NOMO-1 treated with dmso at 0.1 percent for 144 hours (cell line): ENCODE data around the gene MYH1.
"Not testable (repeated sequence)": the region's sequence is repeated elsewhere in the genome, so short reads cannot be mapped to it uniquely, and the experiment has no call there.

Experiments used
- DNase-seq: peaks from one replicate; lab custom pipeline; 2025; ENCODE audit not compliant: unreplicated experiment; lab: John Stamatoyannopoulos, UW

The MYH1 gene

DNA sequence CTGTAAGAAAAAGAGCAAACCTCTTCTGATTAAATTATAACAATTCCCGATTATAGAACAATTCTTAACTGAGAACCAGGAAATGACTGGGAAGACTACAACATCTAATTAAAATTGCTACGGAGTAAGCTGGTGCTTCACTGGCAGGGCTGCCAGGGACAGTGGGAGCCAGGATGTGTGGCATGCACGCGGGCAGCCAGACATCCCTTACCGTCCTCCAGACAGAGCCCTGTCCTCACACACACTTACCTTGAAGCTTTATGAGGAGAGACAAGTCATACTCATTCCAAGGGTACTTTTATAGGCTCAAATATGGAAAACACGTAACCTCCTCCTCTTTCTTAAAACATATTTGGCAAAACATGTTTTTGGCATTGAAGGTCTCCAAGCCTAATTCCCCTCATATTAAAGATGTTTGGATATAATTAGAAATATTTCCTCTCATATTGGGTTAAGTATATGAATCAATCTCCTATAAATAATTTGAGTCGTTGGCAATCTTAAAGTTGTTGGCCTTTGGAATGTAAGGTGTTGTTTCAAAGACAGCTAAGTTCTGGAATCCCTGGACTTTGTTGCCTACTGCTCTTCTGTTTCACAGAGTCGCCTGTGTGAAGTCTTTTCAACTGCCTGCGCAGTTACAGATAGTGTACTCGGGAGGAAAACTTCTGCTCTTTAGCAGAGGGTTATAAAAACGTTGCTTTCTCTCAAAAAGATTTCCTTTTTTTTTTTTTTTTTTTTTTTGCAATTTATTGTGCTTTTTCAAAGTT, at the start of gene MYH1:
Gene MYH1 (minus strand): TSS at position 272 of the 767 bp plus-strand sequence. CDS start 1,900 bp downstream, outside the sequence.
- DNase-seq: no peak

DNA sequence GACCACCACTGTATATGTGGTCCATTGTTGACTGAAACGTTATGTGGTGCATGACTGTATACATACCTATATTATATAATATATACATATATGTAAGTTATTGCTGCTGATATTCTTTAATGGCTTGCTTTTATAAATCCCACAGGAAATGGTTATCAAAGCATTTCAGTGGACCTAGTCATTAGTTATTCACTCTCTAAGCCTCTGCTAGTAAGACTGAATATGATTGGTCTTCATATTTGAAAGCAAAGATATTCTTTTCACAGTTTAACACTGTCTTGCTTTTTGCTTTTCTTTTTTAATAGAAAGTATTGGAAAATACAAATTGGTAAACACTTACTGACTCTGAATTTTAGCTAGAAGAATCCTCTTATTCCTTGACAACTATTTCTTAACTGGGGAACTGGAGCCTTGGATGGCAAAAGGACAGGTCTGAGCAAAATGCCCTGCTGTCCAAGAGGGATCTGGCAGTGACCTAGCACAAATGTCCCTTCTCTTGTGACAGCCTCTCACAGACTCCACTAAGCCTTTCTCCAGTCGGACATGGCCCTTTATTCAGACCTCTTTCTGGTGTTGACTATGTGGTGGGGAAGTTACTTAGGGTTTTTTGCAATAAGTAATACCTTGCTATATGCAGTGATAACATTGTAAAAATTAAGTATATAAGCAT, 45.8 kb upstream of the MYH1 start:
- DNase-seq: no peak

DNA sequence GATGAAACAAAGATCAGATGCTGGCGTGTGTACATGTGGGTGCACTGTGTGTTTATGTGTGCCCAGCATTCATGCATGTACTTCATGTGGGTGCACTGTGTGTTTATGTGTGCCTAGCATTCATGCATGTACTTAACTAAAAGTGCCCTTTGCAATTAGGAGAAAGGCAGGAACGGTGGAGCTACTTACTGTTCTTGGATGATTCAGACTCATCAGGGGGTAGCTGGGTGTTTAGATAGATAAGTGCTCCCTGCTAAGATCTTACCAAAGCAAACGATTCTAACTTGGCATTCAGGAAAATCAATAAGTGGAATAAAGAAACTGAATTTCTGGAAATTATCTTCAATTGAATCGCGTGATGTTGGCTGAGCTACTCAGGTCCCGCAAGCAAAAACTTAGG, 39.7 kb upstream of the MYH1 start:
- no peak for DNase-seq

DNA sequence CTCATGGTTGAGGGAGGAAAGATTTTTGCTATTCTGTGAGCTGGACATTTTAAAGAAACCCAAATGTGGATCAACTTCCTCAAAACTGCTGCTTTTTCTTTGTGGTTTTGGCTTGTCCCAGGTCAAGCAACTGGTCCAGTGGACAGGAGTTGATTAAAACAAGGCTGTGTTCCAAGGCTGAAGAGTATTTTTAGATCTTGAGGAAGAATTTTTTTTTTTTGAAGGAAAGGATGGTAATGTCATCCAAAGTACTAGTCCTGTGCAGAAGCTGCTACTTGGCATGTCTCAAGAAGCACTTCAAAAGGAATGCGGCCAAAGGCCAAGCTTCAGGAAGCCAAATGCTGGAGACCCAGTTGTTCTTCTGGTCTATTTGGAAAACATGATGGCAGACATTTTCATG, 39.1 kb upstream of the MYH1 start:
- no peak for DNase-seq

DNA sequence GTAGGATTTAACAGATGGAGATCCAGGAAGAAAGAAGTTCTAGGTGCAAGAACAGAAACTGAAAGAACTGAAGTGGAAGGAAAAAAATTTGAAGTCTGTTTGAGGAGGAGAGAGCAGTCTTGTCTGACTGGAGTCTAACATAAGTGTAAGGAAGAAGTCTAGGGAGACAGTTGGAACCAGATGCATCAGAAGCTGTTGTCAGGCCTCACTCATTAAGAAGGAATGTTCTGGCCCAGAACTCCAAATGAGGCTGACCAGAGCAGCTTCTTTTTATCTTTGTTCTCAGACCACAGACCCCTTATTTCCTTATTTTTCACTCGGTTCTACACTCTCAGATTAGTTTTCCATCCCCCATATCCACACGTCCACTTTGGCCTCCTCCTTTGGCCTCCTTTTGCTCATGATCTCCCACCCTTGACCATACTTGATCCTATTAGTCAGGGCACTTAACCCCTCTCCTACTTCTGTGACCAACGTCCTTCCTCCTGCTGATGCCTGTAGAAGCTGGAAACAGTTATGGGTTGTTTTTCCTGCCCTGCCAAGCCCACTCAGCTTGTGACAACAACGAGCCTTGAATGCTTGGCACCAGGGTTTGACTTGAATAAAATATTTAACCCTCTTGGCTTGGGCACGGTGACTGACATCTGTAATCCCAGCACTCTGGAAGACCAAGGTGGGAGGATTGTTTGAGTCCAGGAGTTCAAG, 38.1 kb upstream of the MYH1 start:
- DNase-seq: no peak

DNA sequence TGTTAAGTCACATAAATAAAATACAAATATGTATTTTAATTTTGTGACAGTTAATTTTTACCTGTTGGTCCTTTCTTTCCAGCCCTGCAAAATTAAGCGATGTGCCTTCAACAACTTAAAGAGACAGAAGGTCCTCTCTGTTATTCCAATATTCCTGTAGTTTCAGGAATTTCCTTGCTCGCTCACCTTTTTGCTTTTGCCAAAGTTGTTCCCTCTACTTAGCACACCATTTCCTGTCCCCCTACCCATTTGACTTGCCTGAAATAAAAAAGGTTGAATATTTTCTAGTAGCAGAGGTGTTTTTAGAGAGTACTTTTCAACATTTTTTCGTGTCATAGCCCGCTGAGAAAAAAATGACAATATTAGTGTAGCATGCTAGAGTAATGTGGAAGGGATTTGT, 31.7 kb upstream of the MYH1 start:
- DNase-seq: no peak

DNA sequence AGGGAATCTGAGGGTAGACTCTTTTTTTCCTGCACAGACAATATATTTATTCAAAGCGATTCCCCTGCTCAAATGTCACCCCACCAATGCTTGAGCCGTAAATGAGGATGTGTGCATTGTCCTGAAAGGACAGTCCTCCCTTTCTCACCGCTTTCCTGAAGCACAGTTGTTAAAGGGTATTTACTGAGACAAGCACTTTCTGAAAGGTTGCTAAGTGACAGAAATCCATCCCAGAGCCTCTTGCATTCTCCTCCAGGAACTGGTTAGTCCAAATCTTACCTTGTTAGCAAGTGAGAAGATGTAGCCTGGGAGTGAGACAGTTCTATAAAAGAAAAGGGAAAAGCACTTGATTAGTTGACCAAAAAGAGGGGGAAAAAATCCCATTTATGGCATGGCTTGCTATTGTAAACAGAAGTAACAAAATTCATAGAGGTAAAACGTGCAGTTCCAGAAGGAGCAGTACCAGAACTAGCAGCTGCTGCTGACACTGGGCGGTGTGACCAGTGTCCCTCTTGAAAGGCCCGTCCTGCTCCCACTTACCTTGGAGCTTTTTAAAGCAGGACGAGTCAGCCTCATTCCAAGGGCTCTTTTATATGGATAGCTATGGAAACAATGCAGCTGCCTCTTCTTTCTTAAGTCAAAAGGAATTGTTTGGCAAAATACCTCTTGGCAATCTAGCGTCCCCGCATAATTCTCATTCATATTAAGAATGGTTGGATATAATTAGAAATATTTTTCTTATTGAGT, 30.9 kb upstream of the MYH1 start, which contains the start of gene MYH2:
Gene MYH2 (minus strand): TSS at position 563 of the 747 bp plus-strand sequence. CDS start 1,738 bp downstream, outside the sequence.
- no peak for DNase-seq

DNA sequence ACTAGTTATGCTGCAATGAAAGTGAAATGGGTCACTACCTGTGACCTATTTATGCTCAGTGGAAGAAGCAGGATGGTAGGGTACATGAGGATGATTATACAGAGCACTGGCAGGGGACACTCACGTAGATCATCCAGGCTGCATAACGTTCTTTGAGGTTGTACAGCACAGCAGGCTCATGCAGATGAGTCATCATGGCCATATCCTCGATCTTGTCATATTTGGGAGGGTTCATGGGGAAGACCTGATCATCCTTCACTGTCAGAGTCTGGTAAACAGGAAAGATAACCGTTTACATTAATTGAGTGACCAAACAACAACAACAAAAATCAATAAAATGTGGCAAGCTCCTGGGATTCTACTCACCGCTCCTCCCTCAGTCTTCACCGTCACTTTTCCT, 29.0 kb upstream of the MYH1 start:
- DNase-seq: no peak

DNA sequence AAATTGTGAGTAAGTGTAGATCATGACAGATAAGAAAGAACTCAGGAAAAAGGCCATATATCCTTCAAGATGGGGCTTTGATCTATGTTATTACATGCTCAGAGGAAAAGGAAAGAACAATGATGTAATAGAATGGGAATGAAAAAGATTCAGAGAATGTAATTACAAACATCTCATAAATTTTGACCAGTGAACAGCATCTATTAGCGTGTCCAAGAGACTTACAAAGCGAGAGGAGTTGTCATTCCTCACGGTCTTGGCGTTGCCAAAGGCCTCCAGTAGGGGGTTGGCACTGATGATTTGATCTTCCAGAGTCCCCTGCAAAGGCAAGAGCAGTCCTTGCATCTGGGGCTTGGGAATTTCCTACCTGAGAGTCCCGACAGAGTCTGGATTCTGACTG, 25.1 kb upstream of the MYH1 start:
- not testable (repeated sequence) for DNase-seq

DNA sequence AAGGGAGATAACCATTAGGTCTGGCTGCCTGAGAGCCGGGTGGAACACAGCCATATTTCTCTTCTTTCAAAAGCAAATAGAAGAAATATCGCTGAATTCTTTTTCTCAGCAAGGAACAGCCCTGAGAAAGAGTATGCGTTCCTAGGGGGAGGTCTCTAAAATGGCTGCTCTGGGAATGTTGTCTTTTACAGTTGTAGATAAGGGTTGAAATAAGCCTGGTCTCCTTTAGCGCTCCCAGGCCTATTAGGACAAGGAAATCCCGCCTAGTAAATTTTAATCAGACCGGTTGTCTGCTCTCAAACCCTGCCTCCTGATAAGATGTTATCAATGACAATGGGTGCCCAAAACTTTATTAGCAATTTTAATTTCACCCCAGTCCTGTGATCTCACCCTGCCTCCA, 22.8 kb upstream of the MYH1 start:
- DNase-seq: not testable (repeated sequence)

DNA sequence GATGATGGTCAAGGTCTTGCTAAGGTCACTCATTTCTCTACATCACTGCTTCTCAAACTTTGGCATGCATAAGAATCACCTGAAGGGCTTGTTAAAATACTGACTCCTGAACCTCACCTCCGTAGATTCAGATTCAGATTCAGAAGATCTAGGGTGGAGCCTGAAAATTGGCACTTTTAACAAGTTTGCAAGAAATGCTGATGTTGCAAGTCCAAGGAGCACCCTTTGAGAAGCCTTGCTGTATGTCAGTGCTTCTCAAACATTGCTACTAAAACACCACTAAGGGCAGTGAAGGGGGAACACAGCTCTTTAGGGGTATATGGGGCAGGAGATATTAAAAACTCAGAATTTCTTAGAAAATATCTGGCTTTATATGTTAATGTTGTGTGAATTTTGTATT, 13.7 kb upstream of the MYH1 start:
- no peak for DNase-seq

DNA sequence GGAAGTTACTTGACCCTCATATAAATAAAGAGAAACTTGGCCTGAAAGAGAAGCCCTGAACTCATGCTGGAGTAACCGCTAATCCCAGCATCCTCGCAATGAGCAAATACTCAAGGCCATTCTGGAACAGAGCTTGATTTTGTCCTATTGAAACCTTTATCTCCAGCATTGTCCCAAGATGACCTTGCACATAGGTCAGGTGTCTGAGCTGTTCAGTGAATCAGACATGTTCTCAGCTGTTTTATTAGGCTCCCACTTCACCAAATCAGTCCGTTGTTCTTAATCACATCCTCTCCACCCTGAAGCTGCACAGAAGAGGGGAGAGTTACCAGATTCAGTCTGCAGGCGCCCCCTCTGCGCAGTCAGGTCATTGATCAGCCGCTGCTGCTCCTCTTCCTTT, 9.1 kb upstream of the MYH1 start:
- no peak for DNase-seq

DNA sequence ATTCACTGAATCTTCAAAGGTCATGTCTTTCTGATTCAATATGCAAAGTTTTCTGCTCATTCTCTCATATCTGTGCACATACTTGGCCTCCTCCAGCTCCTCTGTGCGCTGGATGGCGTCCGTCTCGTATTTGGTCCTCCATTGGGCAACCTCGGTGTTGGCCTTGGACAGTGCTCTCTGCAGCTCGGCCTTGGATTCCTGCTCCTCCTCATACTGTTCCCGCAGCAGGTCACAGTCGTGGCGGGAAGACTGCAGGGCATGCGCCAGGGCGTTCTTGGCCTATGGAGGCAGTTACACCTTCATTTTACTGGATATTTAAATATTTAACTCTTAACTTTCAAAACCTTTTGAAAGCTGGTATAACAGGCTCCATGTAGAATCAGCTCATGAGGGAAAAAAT, 8.2 kb upstream of the MYH1 start:
- DNase-seq: no peak

DNA sequence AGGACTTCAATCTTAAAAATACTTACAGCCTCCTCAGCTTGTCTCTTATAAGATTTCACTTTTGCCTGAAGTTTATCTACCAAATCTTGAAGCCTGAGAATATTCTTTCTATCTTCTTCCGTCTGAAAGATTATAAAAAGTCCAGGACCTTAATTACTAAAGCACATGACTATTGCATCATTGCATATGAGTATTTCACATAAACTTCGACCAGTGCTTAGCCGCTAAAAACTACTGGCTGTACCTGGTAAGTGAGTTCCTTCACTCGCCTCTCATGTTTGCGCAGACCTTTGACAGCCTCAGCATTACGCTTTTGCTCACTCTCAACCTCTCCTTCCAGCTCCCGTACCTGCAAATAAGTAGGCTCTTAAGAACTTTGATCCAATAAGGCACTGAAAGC, 4.7 kb upstream of the MYH1 start:
- DNase-seq: no peak

DNA sequence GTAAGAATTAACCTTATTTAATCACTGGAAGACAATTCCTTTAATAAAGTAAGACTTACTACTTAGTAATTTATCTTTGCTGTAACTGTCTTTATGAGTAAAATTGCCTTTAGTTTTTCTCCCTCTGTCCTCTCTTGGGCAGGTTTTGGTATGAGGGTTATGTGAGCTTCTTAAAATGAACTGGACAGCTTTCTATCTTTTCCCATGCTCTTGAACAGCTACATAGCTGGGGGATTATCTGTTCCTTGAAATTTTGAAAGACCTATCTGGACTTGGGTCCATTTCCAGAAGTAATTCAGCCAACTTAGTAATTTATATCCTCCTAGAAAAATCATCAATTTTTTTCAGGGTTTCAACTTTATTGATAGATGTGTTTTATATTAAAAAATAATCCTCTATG, 3.6 kb upstream of the MYH1 start:
- no peak for DNase-seq

DNA sequence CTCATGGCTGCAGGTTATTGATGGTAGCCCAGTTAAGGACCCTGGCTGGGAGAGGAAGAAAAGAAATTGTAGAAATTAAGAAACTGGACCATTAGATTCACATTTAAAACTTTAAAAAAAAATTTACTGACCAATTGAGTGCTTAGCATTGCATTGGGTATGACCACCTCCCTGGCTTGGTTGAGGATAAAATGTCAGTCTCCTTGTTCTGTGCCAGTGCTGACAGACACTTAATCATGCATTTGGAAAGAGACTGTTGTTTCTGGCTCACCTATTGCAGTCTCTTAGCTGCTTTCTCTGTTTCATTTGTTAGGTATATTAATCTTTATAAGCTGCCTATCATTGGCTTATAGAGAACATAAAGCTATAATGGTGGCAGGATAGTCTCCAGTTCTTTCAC, 1.7 kb downstream of the MYH1 start:
- DNase-seq: no peak

DNA sequence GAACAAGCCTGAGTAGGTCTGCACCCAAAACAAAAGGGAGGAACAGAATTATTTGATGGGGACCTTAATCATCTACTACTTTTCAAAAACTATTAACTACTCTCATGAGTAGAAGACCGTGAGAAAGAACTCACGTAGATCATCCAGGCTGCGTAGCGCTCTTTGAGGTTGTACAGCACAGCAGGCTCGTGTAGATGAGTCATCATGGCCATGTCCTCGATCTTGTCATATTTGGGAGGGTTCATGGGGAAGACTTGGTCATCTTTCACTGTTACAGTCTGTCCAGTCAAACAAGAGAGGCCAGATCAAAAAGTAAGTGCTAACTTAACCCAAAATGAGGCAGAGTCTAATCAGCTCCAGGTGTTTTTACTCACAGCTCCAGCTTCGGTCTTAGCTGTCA, 2.3 kb downstream of the MYH1 start:
- DNase-seq: no peak

DNA sequence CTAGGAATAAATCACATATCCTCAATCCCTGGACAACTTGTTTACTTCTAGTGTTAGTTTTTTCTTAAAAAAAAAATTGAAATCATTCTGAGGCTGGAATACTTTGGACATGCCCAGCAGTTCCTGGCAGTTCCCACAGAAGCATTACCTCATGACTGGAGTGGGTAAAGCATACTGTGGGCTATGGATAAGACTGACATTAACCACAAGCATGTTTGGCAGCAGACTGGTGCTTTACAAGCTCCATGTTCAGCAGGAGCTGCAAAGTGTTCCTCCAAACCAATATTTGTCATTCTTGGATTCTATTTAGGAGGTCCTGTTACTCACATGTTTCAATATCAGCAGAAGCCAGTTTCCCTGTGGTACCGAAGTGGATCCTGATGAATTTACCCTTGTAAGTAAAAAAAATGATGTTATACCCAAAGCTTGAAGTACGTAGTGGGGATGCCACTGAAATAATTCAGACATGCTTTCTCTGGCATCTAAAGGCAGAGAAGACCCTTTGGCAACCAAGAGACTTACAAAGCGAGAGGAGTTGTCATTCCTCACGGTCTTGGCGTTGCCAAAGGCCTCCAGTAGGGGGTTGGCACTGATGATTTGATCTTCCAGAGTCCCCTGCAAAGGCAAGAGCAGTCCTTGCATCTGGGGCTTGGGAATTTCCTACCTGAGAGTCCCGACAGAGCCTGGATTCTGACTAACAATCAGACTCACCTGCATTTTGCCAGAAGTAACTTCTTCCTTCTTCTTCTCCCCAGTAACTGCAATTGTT, 4.9 kb downstream of the MYH1 start:
- DNase-seq: no peak

DNA sequence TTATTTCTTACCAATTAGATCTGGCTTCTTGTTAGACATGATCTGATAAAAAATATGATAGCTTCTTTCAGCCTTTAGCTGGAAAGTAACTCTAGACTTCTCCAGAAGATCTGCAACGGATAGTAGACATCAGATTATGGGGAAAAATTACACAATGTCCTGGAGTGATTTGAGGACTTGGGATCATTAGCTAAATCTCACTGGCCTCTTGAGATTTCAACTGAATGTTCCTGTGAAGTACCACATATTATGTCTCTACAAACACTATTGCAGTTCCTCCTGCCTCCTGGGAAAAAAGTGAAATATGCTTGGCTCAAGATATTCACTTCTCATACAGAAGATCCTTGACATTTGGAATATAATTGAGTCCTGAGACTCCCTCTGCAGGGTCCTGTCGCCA, 5.5 kb downstream of the MYH1 start:
- DNase-seq: no peak

DNA sequence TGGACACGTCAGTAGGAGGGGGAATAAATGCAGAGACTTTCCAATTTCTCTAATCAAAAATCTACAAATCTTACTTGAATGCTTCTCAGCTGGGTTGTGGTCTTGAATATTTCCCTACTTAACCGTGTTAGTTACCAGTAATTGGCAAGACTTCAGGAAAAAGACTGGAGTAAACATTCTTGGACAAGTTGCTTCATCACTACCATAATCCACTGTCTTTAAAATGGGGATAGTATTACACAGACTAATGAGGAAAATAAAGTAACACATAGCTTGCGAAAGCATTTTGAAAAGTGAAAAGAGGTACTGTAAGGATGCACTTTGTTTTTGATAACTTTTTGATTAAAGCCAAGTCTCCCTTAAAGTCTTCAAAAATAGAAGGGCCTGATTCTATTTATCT, 18.4 kb downstream of the MYH1 start:
- no peak for DNase-seq

DNA sequence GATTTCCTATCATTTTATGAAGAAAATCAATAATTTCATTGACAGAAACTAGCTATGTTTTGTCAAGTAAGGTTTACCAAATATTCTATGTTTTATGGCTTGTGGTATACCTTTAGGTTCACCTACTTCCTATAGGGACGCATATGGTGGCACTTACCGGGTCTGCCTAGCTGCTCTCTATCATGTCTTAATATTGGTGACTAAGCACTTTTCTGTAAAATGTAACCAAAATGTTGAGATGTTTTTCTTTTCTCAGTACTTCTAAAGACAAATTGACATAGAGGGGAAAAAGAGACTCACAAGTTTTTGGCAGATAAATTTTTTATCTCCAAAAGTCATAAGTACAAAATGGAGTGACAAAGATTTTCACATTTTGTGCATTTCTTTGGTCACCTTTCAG, 26.3 kb downstream of the MYH1 start:
- DNase-seq: no peak
